Subcutaneous abdominal adipose tissue (tissue), 5 donors: ENCODE results near the gene AMIGO2.
"Not testable (repeated sequence)": the region's sequence is repeated elsewhere in the genome, so short reads cannot be mapped to it uniquely, and the experiment has no call there.

Experiments
- H3K27ac ChIP-seq: one replicate; pipeline ENCODE4 v1.7.0; 2013; ENCODE audit warnings: low read depth, mild to moderate bottlenecking, inconsistent platforms, low read length, moderate library complexity
- H3K27me3 ChIP-seq, 5 donors: one replicate each; pipeline ENCODE4 v1.7.0; 2013; ENCODE audit warnings: low read length in 5 of 5, inconsistent platforms in 1 of 5; ENCODE audit not compliant: control insufficient read depth in 5 of 5, insufficient read depth in 4 of 5
- H3K36me3 ChIP-seq, 5 donors: one replicate each; pipeline ENCODE4 v1.7.0; 2013; ENCODE audit warnings: low read length in 5 of 5; ENCODE audit not compliant: control insufficient read depth in 5 of 5, insufficient read depth in 5 of 5
- H3K4me1 ChIP-seq, 5 donors: one replicate each; pipeline ENCODE4 v1.7.0; 2013; ENCODE audit warnings: low read length in 5 of 5, mild to moderate bottlenecking in 3 of 5, moderate library complexity in 1 of 5; ENCODE audit not compliant: control insufficient read depth in 5 of 5, insufficient read depth in 5 of 5
- H3K4me3 ChIP-seq, 5 donors: one replicate each; pipeline ENCODE4 v1.7.0; 2013; ENCODE audit warnings: low read length in 5 of 5, low read depth in 1 of 5
- H3K9ac ChIP-seq, 5 donors: one replicate each; pipeline ENCODE4 v1.7.0; 2013; ENCODE audit warnings: low read length in 5 of 5, mild to moderate bottlenecking in 4 of 5, moderate library complexity in 3 of 5
- H3K9me3 ChIP-seq, 5 donors: one replicate each; pipeline ENCODE4 v1.7.0; 2013; ENCODE audit warnings: low read length in 5 of 5; ENCODE audit not compliant: control insufficient read depth in 5 of 5
- donor health status: healthy.
- donor health status: healthy.
- donor health status: healthy.
- donor health status: healthy.
- donor health status: healthy.

AMIGO2 gene

DNA sequence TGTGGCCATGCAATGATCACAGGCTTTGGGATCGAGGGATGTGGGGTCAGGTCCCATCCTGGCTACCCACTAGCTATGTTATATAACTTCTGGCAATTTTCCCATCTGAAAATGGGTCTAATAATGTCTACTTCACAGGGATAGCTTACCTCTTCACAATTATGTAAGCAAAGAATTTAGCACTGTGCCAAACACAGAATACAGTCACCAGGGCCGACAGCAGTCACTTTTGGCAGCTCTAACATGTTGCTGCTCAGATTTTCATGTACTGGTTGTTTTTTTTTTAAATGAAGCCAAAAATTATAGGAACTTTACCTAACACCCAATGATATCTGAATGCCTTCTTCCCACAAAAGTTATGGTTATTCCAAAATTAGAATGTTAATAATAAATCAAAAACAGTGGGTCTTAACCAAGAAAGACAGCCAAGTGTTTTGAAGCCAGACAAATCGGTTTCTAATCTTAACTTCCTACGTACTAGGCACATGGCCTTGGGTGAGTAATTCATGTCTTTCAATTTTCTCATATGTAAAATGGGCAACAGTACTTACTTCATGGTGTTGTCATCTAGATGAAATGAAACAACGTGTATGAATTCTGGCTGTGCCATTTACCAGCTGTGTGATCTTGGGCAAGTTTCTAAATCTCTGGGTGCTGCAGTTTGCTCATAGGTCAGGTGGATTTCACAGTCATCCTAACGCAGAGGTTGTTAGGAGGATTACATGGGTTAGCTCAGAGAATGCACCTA, 13.3 kb downstream of the AMIGO2 start:
- H3K27ac ChIP-seq = no peak overlapping the region
- no peaks in the 10 kb centered on the region for H3K9me3 ChIP-seq
- H3K4me3 ChIP-seq = no peak overlapping the region
- H3K36me3 ChIP-seq = no peaks in the 10 kb centered on the region
- H3K9ac ChIP-seq = no peak overlapping the region
- no peaks in the 10 kb centered on the region for H3K27me3 ChIP-seq
- no peaks in the 10 kb centered on the region for H3K4me1 ChIP-seq

DNA sequence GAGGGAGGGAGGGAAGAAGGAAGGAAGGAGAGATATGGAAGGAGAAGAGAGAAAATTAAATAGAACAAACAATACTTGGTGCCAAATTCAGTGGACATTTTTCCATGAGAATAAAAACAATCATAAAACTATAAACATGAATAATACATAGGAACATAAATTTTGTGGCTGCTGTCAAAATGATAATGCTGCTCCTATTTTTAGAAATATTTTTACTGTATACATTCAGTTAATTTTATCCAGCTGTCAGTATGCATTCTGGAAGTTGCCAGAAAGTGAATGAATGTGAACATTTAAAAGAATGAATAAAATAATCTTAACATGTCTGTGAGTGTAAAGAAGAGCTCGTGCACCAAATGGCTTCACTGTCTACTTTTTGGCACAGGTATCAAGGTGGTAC, 14.2 kb downstream of the AMIGO2 start:
- Histone ChIP-seq H3K4me3 (no peak overlapping the region), H3K4me1 (no peaks in the 10 kb centered on the region), H3K27me3 (no peaks in the 10 kb centered on the region), H3K9me3 (no peaks in the 10 kb centered on the region), H3K36me3 (no peaks in the 10 kb centered on the region), H3K9ac (no peak overlapping the region), H3K27ac (no peak overlapping the region)

DNA sequence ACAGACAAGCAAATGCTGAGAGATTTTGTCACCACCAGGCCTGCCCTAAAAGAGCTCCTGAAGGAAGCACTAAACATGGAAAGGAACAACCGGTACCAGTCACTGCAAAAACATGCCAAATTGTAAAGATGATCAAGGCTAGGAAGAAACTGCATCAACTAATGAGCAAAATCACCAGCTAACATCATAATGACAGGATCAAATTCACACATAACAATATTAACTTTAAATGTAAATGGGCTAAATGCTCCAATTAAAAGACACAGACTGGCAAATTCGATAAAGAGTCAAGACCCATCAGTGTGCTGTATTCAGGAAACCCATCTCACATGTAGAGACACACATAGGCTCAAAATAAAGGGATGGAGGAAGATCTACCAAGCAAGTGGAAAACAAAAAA, 21.1 kb downstream of the AMIGO2 start:
- not testable (repeated sequence) for H3K9me3 ChIP-seq, H3K9ac ChIP-seq

DNA sequence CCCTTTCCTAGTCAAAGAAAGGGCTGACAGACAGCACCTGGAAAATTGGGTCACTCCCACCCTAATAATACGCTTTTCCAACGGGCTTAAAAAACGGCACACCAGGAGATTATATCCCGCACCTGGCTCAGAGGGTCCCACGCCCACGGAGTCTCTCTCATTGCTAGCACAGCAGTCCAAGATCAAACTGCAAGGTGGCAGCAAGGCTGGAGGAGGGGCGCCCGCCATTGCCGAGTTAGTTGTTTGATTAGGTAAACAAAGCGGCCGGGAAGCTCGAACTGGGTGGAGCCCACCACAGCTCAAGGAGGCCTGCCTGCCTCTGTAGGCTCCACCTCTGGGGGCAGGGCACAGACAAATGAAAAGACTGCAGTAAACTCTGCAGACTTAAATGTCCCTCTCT, 22.8 kb downstream of the AMIGO2 start:
- H3K9ac ChIP-seq, H3K27me3 ChIP-seq, H3K9me3 ChIP-seq, H3K27ac ChIP-seq, H3K36me3 ChIP-seq, H3K4me1 ChIP-seq, H3K4me3 ChIP-seq: not testable (repeated sequence)

More for the DNA sequence above, 21.1 kb downstream of the AMIGO2 start:
- H3K27me3 ChIP-seq, H3K4me3 ChIP-seq, H3K4me1 ChIP-seq, H3K36me3 ChIP-seq, H3K27ac ChIP-seq: not testable (repeated sequence)

DNA sequence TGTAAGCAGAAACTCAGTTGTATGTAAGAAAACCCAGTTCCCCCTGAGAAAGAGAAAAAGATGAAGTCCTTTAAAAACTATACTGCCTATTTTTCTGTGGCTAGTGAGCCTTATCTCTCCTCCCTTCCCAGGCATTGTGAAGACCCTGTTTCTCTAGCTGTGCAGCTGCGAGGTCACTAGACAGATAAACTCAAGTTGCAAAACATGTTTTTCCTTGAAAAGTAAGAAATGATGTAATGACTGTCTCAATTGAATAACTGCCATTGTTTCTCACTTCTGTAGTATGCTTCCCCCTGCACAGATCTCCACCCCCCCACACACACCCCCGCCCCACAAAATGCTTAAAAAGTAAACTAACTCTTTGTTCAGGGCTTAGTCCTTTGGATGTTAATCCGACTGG, 23.9 kb downstream of the AMIGO2 start:
- H3K36me3 ChIP-seq, H3K9ac ChIP-seq, H3K27me3 ChIP-seq, H3K27ac ChIP-seq, H3K4me1 ChIP-seq, H3K4me3 ChIP-seq: not testable (repeated sequence)
- peaks cover 2 to 16% (median 6%) of the 10 kb centered on the region in 5 donors for H3K9me3 ChIP-seq

DNA sequence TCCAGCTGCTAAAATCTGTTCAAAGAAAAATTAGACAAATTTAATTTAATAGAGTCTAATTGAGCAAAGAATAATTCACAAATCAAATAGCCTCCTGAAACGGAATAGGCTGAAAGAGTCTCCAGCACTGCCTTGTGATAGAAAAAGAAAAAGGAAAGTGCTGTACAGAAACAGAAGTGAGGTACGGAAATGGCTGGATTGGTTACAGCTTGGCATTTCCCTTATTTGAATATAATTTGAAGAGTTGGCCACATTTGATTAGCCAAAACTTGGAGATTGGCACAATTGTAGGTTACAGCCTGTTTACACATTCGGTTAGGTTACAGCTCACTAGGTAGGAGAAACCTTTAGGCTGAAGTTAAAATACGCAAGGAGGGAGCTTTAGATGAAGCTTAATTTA, 25.1 kb downstream of the AMIGO2 start:
- no peak overlapping the region for H3K9ac ChIP-seq
- no peaks in the 10 kb centered on the region for H3K27me3 ChIP-seq
- peaks cover 2 to 20% (median 10%) of the 10 kb centered on the region in 5 donors for H3K9me3 ChIP-seq
- no peak overlapping the region for H3K27ac ChIP-seq
- H3K4me3 ChIP-seq = no peak overlapping the region
- no peaks in the 10 kb centered on the region for H3K36me3 ChIP-seq
- no peaks in the 10 kb centered on the region for H3K4me1 ChIP-seq

DNA sequence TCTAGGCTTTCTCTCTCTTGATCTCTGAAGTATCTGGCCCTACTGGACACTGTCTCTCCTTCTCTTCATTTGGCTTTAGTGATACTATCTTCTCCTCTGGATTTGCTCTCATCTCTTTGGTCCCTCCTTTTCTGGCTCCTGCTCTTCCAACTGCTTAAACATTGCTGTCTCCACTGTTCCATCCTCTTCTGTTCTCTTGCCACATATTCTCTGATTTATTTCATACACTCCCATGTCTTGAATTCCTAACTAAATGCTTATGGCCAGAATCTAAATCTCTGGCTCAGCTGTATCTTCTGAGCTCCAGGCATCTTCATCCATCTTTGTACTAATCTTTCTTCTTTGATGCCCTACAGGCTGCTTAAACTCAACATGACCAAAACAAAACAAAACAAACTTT, 25.8 kb downstream of the AMIGO2 start:
- no peaks in the 10 kb centered on the region for H3K27me3 ChIP-seq
- no peak overlapping the region for H3K27ac ChIP-seq
- H3K9me3 ChIP-seq = peaks cover 2 to 20% (median 10%) of the 10 kb centered on the region in 5 donors
- no peaks in the 10 kb centered on the region for H3K4me1 ChIP-seq
- no peak overlapping the region for H3K4me3 ChIP-seq
- no peak overlapping the region for H3K9ac ChIP-seq
- H3K36me3 ChIP-seq = no peaks in the 10 kb centered on the region

DNA sequence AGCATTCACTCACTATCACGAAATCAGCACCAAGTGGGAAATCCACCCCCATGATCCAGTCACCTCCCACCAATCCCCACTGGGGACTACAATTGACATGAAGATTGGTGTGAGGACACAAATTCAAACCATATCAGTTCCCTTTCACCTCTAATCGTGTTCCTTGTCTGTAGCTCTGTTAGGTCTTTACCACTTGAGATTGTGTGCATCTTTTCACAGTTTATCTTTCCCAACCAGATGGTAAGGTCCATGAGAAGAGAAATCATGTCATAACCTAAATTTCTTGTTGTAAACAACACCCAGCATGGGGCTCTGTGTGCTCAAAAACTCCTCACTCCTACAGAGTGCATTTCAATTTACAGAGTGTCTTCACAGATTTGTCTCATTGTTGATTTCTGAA, 27.5 kb downstream of the AMIGO2 start:
- Histone ChIP-seq H3K36me3 (no peaks in the 10 kb centered on the region), H3K27me3 (no peaks in the 10 kb centered on the region), H3K4me3 (no peak overlapping the region), H3K9me3 (peaks cover 2 to 20% (median 10%) of the 10 kb centered on the region in 5 donors), H3K4me1 (no peaks in the 10 kb centered on the region), H3K27ac (no peak overlapping the region), H3K9ac (no peak overlapping the region)

DNA sequence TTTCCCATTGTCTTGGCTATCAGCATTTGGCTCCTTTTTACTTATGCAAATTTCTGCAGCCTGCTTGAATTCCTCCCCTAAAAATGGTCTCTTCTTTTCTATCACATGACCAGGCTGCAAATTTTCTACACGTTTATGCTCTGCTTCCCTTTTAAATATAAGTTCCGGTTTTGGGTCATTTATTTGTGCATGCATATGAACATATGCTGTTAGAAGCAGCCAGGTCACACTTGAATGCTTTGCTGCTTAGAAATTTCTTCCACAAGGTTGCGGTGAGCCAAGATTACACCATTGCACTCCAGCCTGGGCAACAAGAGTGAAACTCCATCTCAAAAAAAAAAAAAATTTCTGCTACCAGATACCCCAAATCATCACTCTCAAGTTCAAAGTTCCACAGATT, 28.5 kb downstream of the AMIGO2 start:
- not testable (repeated sequence) for H3K9ac ChIP-seq, H3K27me3 ChIP-seq

DNA sequence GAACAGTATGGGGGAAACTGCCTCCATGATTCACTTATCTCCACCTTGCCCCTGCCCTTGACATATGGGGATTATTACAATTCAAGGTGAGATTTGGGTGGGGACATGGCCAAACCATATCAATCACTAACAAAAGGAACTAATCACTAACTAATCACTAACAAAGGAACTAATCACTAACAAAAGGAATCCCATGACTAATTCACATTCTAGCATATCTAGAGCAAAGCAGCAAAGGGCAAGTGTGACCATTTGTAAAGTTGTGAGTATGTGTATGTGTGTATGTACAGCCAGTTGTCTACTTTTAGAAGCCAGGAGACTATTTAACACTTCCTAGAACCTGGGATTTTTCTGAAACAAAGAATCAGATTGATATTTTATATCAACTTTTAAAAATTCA, 31.2 kb downstream of the AMIGO2 start:
- Histone ChIP-seq H3K4me3 (no peak overlapping the region), H3K4me1 (no peaks in the 10 kb centered on the region), H3K9me3 (peaks cover 2 to 20% (median 8%) of the 10 kb centered on the region in 5 donors), H3K27ac (no peak overlapping the region), H3K9ac (no peak overlapping the region), H3K27me3 (no peaks in the 10 kb centered on the region), H3K36me3 (no peaks in the 10 kb centered on the region)

More for the DNA sequence above, 28.5 kb downstream of the AMIGO2 start:
- H3K4me3 ChIP-seq, H3K27ac ChIP-seq, H3K36me3 ChIP-seq, H3K4me1 ChIP-seq: not testable (repeated sequence)
- peaks cover 2 to 20% (median 8%) of the 10 kb centered on the region in 5 donors for H3K9me3 ChIP-seq
